Medulla oblongata (tissue), 1 donor: Measurements from ENCODE around the gene PTPN9.
A peak's percentile ranks its signal among the peaks of the same experiment; 100 is the strongest.
"Not testable (repeated sequence)": the region's sequence is repeated elsewhere in the genome, so short reads cannot be mapped to it uniquely, and the experiment has no call there.

Experiments used
- DNase-seq: peaks from one replicate; pipeline ENCODE4 v3.0.0-alpha.2; 2015; ENCODE audit errors: extremely low spot score

Gene PTPN9

GRCh38 chr15:75578948-75579920 lies at the start of gene PTPN9:
Gene PTPN9 (minus strand): TSS chr15:75579315. CDS start chr15:75578776, 539 bp downstream.
- peak; percentile 83 for DNase-seq

GRCh38 chr15:75625542-75626347 lies 46.6 kb upstream of the PTPN9 start, which contains the start of gene SNUPN:
Gene SNUPN (minus strand): TSS chr15:75625725. CDS start chr15:75621051, 4,674 bp downstream.
- DNase-seq, result peak; percentile 96

GRCh38 chr15:75622505-75622904 lies 43.4 kb upstream of the PTPN9 start:
- no peak for DNase-seq

- DNase-seq, result peak; percentile 24
Measured at GRCh38 chr15:75620841-75621391, 41.8 kb upstream of the PTPN9 start.

- DNase-seq, result no peak
Measured at GRCh38 chr15:75620058-75620820, 41.1 kb upstream of the PTPN9 start.

GRCh38 chr15:75616766-75617165 lies 37.7 kb upstream of the PTPN9 start:
- no peak for DNase-seq

GRCh38 chr15:75606711-75607699 lies 27.9 kb upstream of the PTPN9 start:
- DNase-seq, result no peak

GRCh38 chr15:75606026-75606425 lies 26.9 kb upstream of the PTPN9 start:
- no peak for DNase-seq

GRCh38 chr15:75599401-75599800 lies 20.3 kb upstream of the PTPN9 start:
- DNase-seq, result no peak

- no peak for DNase-seq
Measured at GRCh38 chr15:75598361-75598760, 19.2 kb upstream of the PTPN9 start.

GRCh38 chr15:75597667-75598341 lies 18.7 kb upstream of the PTPN9 start:
- no peak for DNase-seq

GRCh38 chr15:75596703-75597345 lies 17.7 kb upstream of the PTPN9 start:
- no peak for DNase-seq

GRCh38 chr15:75594276-75594675 lies 15.2 kb upstream of the PTPN9 start:
- no peak for DNase-seq

- DNase-seq, result no peak
Measured at GRCh38 chr15:75591655-75592364, 12.7 kb upstream of the PTPN9 start.

- no peak for DNase-seq
Measured at GRCh38 chr15:75590239-75590638, 11.1 kb upstream of the PTPN9 start.

- no peak for DNase-seq
Measured at GRCh38 chr15:75589071-75589470, 10.0 kb upstream of the PTPN9 start.

GRCh38 chr15:75586422-75586821 lies 7.3 kb upstream of the PTPN9 start:
- DNase-seq, result not testable (repeated sequence)

- DNase-seq, result no peak
Measured at GRCh38 chr15:75584121-75584520, 5.0 kb upstream of the PTPN9 start.
